Prostate gland (tissue), 2 donors: ENCODE measurements around the gene ATP13A3. TPM values are rescaled to one million over a fixed set of nuclear protein-coding genes. Genes with fewer than 3 reads are reported as not detected.
"Not testable (repeated sequence)": the region's sequence is repeated elsewhere in the genome, so short reads cannot be mapped to it uniquely, and the experiment has no call there.

Source experiments
- DNase-seq: peaks from one replicate; pipeline ENCODE4 v3.0.0-alpha.2; 2019; ENCODE audit warnings: low spot score
- H3K27ac ChIP-seq, 2 donors: fragments of 200-600 bp; sonication (generic); 2 replicates each; pipeline ENCODE4 v1.5.1; 2017 to 2019
- H3K27me3 ChIP-seq: fragments of 200-600 bp; sonication (generic); replicated peaks from 2 replicates; pipeline ENCODE4 v1.5.1; 2019; ENCODE audit not compliant: insufficient read depth
- H3K36me3 ChIP-seq, 2 donors: fragments of 200-600 bp; sonication (generic); 1 replicate in 1 of 2; 2 replicates in 1 of 2; pipeline versions ENCODE4 v1.5.1 to v1.8.1; 2017 to 2019
- H3K4me1 ChIP-seq: fragments of 200-600 bp; sonication (generic); replicated peaks from 2 replicates; pipeline ENCODE4 v1.5.1; 2019
- H3K4me3 ChIP-seq, 2 donors: fragments of 200-600 bp; sonication (generic); 2 replicates each; pipeline ENCODE4 v1.5.1; 2017 to 2019
- H3K9me3 ChIP-seq: fragments of 200-600 bp; sonication (generic); 2 replicates; pipeline ENCODE4 v1.5.1; 2017
- CTCF ChIP-seq, 4 experiments: fragments of 200-600 bp in 2 of 4; fragments of 450-650 bp in 2 of 4; sonication (generic) in 2 of 4; IDR thresholded peaks; 1 replicate in 3 of 4; 2 replicates in 1 of 4; pipeline ENCODE4 v1.5.1; 2016 to 2019; ENCODE audit warnings: antibody characterized with exemption in 4 of 4, mild to moderate bottlenecking in 2 of 4, moderate library complexity in 2 of 4
- POLR2A ChIP-seq: fragments of 450-650 bp; IDR thresholded peaks from one replicate; pipeline ENCODE4 v1.6.1; 2016; ENCODE audit warnings: antibody characterized with exemption, mild to moderate bottlenecking
- POLR2AphosphoS5 ChIP-seq: sonication (generic); formaldehyde crosslinking; IDR thresholded peaks from one replicate; pipeline ENCODE4 v1.6.1; 2017; ENCODE audit warnings: antibody characterized with exemption
- WGBS: methylation state at CpG from one replicate; pipeline ENCODE4 v1.1.5; 2018; 5-methylcytosine and 5-hydroxymethylcytosine counted together
- intact Hi-C: fragments of 100-400 bp; cut with DNase I; formaldehyde crosslinking; loops from one replicate; pipeline ENCODE4 v1.14.2; 2022
- total RNA-seq, 2 donors: library from RNA; depleted of rRNA; stranded (reverse); fragments of >200 nt; gene quantifications; one replicate each; pipeline ENCODE4 v1.1.0, GENCODE V29; 2016

ATP13A3 gene
- 10 to 100 TPM; 75.4 to 80.4 TPM for total RNA-seq

- Histone ChIP-seq H3K27ac (peak within 1 kb of the TSS; percentile 75 to 81), H3K4me1 (no peaks in the 10 kb centered on the region), H3K27me3 (no peaks in the 10 kb centered on the region), H3K4me3 (peak within 1 kb of the TSS; percentile 49 to 68), H3K9me3 (no peaks in the 10 kb centered on the region), H3K36me3 (no peaks in the 10 kb centered on the region)
- intact Hi-C loops: loop anchor here (2.0 kb wide), 1 partner anchor 98 kb away; no protein-coding TSS in a partner anchor
- TF ChIP-seq POLR2A (peak; percentile 87), POLR2AphosphoS5 (peak; percentile 90), CTCF (IDR thresholded peaks at IDR 0.05) (no peak)
- DNase-seq: peak; percentile 91
- WGBS: under 1% methylated on average over 83 of the region's 99 CpGs
Observed at GRCh38 chr3:194486540-194487288, at the start of gene ATP13A3. TSS of gene ATP13A3 (minus strand) at chr3:194487002. CDS start at chr3:194462190, 24,812 bp downstream.

- H3K4me1 ChIP-seq, H3K27ac ChIP-seq, intact Hi-C loops, H3K9me3 ChIP-seq, H3K4me3 ChIP-seq, H3K36me3 ChIP-seq, DNase-seq, H3K27me3 ChIP-seq: not testable (repeated sequence)
- 94% methylated on average over 10 of the region's 10 CpGs for WGBS
Observed at GRCh38 chr3:194535199-194535598, 48.4 kb upstream of the ATP13A3 start.

GRCh38 chr3:194534243-194534642 lies 47.4 kb upstream of the ATP13A3 start:
- no peak for TF ChIP-seq CTCF (IDR thresholded peaks at IDR 0.05)
- no peak for TF ChIP-seq POLR2A
- TF ChIP-seq POLR2AphosphoS5: no peak
- Histone ChIP-seq H3K4me3 (no peak overlapping the region), H3K36me3 (no peaks in the 10 kb centered on the region), H3K27ac (no peak overlapping the region), H3K9me3 (no peaks in the 10 kb centered on the region), H3K27me3 (no peaks in the 10 kb centered on the region), H3K4me1 (peaks cover 3% of the 10 kb centered on the region)
- no peak for DNase-seq
- WGBS: 97% methylated on average over 3 of the region's 3 CpGs
- intact Hi-C loops: no loop called here

- H3K4me3 ChIP-seq: no peak overlapping the region
- no peaks in the 10 kb centered on the region for H3K36me3 ChIP-seq
- TF ChIP-seq CTCF (IDR thresholded peaks at IDR 0.05): no peak
- no peak for TF ChIP-seq POLR2A
- no peak for TF ChIP-seq POLR2AphosphoS5
- 64% methylated on average over 4 of the region's 4 CpGs for WGBS
- no peak overlapping the region for H3K27ac ChIP-seq
- peaks cover 3% of the 10 kb centered on the region for H3K4me1 ChIP-seq
- intact Hi-C loops: no loop called here
- H3K9me3 ChIP-seq: no peaks in the 10 kb centered on the region
- H3K27me3 ChIP-seq: no peaks in the 10 kb centered on the region
- no peak for DNase-seq
Observed at GRCh38 chr3:194532591-194532990, 45.8 kb upstream of the ATP13A3 start.

- 91% methylated on average over 2 of the region's 2 CpGs for WGBS
- Histone ChIP-seq H3K9me3 (no peaks in the 10 kb centered on the region), H3K27ac (no peak overlapping the region), H3K4me3 (no peak overlapping the region), H3K36me3 (no peaks in the 10 kb centered on the region), H3K27me3 (no peaks in the 10 kb centered on the region), H3K4me1 (no peaks in the 10 kb centered on the region)
- TF ChIP-seq POLR2AphosphoS5: no peak
- TF ChIP-seq POLR2A: no peak
- no peak for TF ChIP-seq CTCF (IDR thresholded peaks at IDR 0.05)
- intact Hi-C loops: no loop called here
- no peak for DNase-seq
Observed at GRCh38 chr3:194527726-194528125, 40.9 kb upstream of the ATP13A3 start.
